ENCODE data around the gene NDUFB2. TPM values are rescaled to one million over a fixed set of nuclear protein-coding genes. Genes with fewer than 3 reads are reported as not detected.

Gene NDUFB2
- total and polyA plus RNA-seq, 2 of the 13 experiments (the other 11 are each of a cell fraction or from before 2014, with no cell fraction given): 206 to 221 TPM

DNA sequence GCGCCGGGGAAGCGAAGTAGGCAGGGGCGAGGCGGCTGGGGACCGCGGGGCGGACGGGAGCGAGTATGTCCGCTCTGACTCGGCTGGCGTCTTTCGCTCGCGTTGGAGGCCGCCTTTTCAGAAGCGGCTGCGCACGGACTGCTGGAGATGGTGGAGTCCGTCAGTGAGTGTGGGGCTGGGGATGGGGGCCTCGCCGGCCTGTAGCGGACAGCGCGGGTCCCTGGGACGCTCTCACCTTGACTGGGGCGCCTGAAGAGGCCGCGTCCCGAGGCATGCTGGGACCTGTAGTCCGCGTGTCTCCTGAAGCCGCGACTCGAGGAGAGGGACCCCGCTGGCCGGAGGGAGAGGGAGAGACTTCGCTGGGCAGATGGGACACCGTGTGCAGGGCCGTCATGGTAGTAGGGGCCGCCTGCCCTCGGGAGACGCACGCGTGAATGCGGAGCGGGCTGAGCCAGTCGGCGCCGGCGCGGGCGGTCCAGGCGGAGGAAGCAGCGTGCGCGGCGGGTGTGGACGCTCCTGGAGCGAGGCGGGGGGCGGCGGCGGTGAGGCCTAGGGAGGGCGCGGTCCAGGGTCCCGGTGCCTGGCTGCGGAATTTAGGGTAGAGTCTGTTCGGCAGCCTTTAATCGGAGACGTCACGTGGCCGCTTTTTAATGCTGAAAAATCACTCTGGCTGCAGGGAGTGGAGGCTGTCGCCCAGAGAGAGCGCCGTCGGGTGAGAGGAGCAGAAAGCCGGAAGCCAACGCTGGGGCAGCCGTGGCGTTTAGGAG lies at the start of gene NDUFB2 (continued):
- TF ChIP-seq, protein P1, sequence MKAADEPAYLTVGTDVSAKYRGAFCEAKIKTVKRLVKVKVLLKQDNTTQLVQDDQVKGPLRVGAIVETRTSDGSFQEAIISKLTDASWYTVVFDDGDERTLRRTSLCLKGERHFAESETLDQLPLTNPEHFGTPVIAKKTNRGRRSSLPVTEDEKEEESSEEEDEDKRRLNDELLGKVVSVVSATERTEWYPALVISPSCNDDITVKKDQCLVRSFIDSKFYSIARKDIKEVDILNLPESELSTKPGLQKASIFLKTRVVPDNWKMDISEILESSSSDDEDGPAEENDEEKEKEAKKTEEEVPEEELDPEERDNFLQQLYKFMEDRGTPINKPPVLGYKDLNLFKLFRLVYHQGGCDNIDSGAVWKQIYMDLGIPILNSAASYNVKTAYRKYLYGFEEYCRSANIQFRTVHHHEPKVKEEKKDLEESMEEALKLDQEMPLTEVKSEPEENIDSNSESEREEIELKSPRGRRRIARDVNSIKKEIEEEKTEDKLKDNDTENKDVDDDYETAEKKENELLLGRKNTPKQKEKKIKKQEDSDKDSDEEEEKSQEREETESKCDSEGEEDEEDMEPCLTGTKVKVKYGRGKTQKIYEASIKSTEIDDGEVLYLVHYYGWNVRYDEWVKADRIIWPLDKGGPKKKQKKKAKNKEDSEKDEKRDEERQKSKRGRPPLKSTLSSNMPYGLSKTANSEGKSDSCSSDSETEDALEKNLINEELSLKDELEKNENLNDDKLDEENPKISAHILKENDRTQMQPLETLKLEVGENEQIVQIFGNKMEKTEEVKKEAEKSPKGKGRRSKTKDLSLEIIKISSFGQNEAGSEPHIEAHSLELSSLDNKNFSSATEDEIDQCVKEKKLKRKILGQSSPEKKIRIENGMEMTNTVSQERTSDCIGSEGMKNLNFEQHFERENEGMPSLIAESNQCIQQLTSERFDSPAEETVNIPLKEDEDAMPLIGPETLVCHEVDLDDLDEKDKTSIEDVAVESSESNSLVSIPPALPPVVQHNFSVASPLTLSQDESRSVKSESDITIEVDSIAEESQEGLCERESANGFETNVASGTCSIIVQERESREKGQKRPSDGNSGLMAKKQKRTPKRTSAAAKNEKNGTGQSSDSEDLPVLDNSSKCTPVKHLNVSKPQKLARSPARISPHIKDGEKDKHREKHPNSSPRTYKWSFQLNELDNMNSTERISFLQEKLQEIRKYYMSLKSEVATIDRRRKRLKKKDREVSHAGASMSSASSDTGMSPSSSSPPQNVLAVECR (CRISPR knock-in tag; IDR thresholded peaks at IDR 0.05; ENCODE audit: borderline replicate concordance): peak; percentile 97
- TF ChIP-seq ZNF782 (CRISPR knock-in tag; IDR thresholded peaks at IDR 0.05; ENCODE audit: borderline replicate concordance) (no peak; the same call in 1 of the 2 replicates), TGIF2 (CRISPR knock-in tag; IDR thresholded peaks at IDR 0.05) (peak; percentile 48; the same call in 1 of the 2 replicates), MATR3 (CRISPR knock-in tag; IDR thresholded peaks at IDR 0.05) (no peak), ZNF354B (CRISPR knock-in tag; IDR thresholded peaks at IDR 0.05) (peak; percentile 88; the same call in 1 of the 2 replicates), KDM5A (IDR thresholded peaks at IDR 0.05; ENCODE audit: borderline replicate concordance, low read length) (peak; percentile 58; the same call in 1 of the 2 replicates), ZNF747 (CRISPR knock-in tag; IDR thresholded peaks at IDR 0.05; ENCODE audit: borderline replicate concordance) (no peak), SOX13 (IDR thresholded peaks at IDR 0.05) (no peak), SOX13 (CRISPR knock-in tag; conservative IDR thresholded peaks at IDR 0.05 in 1 of 2, IDR thresholded peaks at IDR 0.05 in 1 of 2) (peak in 1 of 2 experiments; percentile 8; a peak in 1 of 4 replicates), ZNF230 (CRISPR knock-in tag; IDR thresholded peaks at IDR 0.05) (peak; percentile 95), ZNF660 (CRISPR knock-in tag; IDR thresholded peaks at IDR 0.05; ENCODE audit: borderline replicate concordance, low read depth) (0 out of 2 replicates have a peak, but pooled peaks have one; percentile 16), U2AF2 (IDR thresholded peaks at IDR 0.05; ENCODE audit: low read depth, low read length) (no peak), ZKSCAN1 (IDR thresholded peaks at IDR 0.05; ENCODE audit: low read length) (no peak), ZNF343 (CRISPR knock-in tag; IDR thresholded peaks at IDR 0.05) (peak; percentile 88), FOXP1 (IDR thresholded peaks at IDR 0.05) (no peak), FOXP1 (CRISPR knock-in tag; IDR thresholded peaks at IDR 0.05) (no peak; the same call in 1 of the 2 replicates)
- TF ChIP-seq, protein P2, sequence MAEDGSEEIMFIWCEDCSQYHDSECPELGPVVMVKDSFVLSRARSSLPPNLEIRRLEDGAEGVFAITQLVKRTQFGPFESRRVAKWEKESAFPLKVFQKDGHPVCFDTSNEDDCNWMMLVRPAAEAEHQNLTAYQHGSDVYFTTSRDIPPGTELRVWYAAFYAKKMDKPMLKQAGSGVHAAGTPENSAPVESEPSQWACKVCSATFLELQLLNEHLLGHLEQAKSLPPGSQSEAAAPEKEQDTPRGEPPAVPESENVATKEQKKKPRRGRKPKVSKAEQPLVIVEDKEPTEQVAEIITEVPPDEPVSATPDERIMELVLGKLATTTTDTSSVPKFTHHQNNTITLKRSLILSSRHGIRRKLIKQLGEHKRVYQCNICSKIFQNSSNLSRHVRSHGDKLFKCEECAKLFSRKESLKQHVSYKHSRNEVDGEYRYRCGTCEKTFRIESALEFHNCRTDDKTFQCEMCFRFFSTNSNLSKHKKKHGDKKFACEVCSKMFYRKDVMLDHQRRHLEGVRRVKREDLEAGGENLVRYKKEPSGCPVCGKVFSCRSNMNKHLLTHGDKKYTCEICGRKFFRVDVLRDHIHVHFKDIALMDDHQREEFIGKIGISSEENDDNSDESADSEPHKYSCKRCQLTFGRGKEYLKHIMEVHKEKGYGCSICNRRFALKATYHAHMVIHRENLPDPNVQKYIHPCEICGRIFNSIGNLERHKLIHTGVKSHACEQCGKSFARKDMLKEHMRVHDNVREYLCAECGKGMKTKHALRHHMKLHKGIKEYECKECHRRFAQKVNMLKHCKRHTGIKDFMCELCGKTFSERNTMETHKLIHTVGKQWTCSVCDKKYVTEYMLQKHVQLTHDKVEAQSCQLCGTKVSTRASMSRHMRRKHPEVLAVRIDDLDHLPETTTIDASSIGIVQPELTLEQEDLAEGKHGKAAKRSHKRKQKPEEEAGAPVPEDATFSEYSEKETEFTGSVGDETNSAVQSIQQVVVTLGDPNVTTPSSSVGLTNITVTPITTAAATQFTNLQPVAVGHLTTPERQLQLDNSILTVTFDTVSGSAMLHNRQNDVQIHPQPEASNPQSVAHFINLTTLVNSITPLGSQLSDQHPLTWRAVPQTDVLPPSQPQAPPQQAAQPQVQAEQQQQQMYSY (CRISPR knock-in tag; IDR thresholded peaks at IDR 0.05): peak; percentile 45
- TF ChIP-seq, protein P3, sequence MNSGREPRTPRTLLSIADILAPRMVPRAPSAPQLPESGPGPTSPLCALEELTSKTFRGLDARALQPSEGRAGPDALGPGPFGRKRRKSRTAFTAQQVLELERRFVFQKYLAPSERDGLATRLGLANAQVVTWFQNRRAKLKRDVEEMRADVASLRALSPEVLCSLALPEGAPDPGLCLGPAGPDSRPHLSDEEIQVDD (CRISPR knock-in tag; IDR thresholded peaks at IDR 0.05; ENCODE audit: borderline replicate concordance): peak; percentile 13; the same call in 1 of the 2 replicates
